ENCODE data around the gene FOXL2NB. TPM values are rescaled to one million over a fixed set of nuclear protein-coding genes. Genes with fewer than 3 reads are reported as not detected.
"Not testable (repeated sequence)": the region's sequence is repeated elsewhere in the genome, so short reads cannot be mapped to it uniquely, and the experiment has no call there.

The FOXL2NB gene
- total RNA-seq, 6 donors from 2014 or later = 0.07 TPM; not detected in 5

DNA sequence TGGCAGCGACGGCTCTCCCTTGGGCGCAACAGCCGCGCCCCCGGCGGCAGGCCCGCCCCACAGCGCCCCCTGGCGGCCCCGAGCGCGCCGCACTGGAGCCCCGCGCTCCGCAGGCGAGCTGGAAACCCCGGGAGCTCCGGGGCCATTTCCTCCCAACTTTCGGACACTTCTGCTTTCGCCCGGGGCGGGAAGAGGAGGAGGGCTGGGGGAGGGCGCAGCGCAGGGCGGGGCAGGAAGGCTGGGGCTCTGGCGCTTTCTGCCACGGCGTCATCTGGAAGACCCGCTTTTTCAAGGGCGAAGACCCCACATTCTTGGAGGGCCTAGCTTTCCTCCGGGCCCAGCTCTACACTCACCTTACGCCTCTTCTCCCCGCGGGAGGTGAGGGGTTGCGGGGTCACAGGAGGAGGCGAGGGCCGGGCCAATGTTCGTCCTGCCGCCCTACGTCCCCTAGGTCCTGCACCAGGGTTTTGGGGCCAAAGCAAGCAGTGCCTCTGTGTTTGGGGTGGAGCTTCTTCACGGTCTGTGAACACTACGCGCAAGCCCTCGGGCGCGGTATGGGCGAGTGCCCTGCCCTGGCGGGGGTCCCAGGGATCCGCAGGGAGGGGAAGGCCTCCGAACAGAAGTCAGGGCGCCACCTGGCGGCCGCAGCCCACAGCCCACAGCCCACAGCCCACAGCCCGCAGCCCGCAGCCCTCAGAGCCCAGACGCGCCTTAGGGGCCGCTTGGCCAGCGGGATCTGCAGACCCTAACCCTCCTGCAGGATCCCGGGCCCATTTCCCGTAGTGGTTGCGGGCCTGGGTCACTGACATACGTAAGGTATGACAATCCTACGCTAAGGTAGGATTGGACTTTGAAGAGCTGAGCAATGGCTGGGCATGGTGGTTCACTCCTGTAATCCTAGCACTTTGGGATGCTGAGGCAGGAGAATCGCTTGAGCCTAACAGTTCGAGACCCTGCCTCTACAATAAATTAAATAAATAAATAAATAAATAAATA lies 31.2 kb upstream of the FOXL2NB start:
- WGBS, 2 donors = 3 to 5% methylated on average over 20 to 46 of the region's 68 CpGs
- H3K27me3 ChIP-seq = no peaks in the 10 kb centered on the region
- no peaks in the 10 kb centered on the region for H3K9me3 ChIP-seq
- H3K4me3 ChIP-seq = peak overlapping the region; percentile 61 to 86 (median 70)
- H3K36me3 ChIP-seq = no peaks in the 10 kb centered on the region
- DNase-seq (peak; percentile 94 to 99), ATAC-seq (ENCODE audit: low FRiP score in 2 of 2) (peak; percentile 97 to 98)
- TF ChIP-seq POLR2AphosphoS5 (IDR thresholded peaks at IDR 0.05) = peak; percentile 10 to 14
- no peak for TF ChIP-seq EP300 (IDR thresholded peaks at IDR 0.05)
- peak; percentile 81 to 99 (median 96) for TF ChIP-seq CTCF (IDR thresholded peaks at IDR 0.05)
- TF ChIP-seq POLR2A (IDR thresholded peaks at IDR 0.05) = peak in 2 of 4 donors; percentile 54 to 55
- H3K4me1 ChIP-seq = peaks cover 11 to 18% (median 14%) of the 10 kb centered on the region in 4 donors
- peak overlapping the region; percentile 92 to 98 (median 96) for H3K27ac ChIP-seq

GRCh38 chr3:138916824-138917223 lies 30.2 kb upstream of the FOXL2NB start:
- Histone ChIP-seq H3K4me3 (no peak overlapping the region), H3K27me3 (no peaks in the 10 kb centered on the region), H3K27ac (no peak overlapping the region), H3K4me1 (peaks cover 11 to 18% (median 14%) of the 10 kb centered on the region in 4 donors), H3K9me3 (no peaks in the 10 kb centered on the region), H3K36me3 (no peaks in the 10 kb centered on the region)
- peak in 1 of 2 donors; percentile 65 for DNase-seq
- WGBS, 2 donors = 41 to 49% methylated on average over 2 of the region's 2 CpGs
- TF ChIP-seq EP300 (IDR thresholded peaks at IDR 0.05) (no peak), CTCF (IDR thresholded peaks at IDR 0.05) (no peak), POLR2AphosphoS5 (IDR thresholded peaks at IDR 0.05) (no peak), POLR2A (IDR thresholded peaks at IDR 0.05) (no peak)
- ATAC-seq (ENCODE audit: low FRiP score in 2 of 2) = no peak

DNA sequence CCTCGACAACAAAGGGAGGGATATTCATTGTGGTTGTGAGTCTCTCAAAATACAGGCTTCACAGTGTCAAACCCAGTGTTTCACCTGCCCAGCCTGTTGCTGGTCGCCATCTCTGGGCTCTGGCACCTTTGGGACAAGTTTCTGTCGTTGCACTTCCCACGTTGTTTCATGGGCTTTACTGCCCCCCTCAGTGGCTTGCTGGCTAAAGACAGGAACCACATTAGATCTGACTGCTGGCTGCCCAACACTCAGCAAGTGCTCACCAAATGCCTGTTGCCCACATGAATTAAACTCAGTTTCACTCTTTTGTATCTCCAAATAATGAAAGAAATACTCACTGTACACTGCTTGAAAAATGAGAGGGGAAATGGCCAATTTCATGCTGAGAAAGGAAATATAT lies 27.7 kb upstream of the FOXL2NB start:
- TF ChIP-seq POLR2A (IDR thresholded peaks at IDR 0.05) = no peak
- no peak for TF ChIP-seq POLR2AphosphoS5 (IDR thresholded peaks at IDR 0.05)
- TF ChIP-seq CTCF (IDR thresholded peaks at IDR 0.05) = no peak
- TF ChIP-seq EP300 (IDR thresholded peaks at IDR 0.05) = no peak
- H3K4me1 ChIP-seq = peaks cover 11 to 22% (median 19%) of the 10 kb centered on the region in 4 donors
- no peak overlapping the region for H3K27ac ChIP-seq
- DNase-seq = no peak
- H3K9me3 ChIP-seq = no peaks in the 10 kb centered on the region
- no peak for ATAC-seq (ENCODE audit: low FRiP score in 2 of 2)
- 54 to 75% methylated on average over 4 of the region's 4 CpGs for WGBS, 2 donors
- no peak overlapping the region for H3K4me3 ChIP-seq
- no peaks in the 10 kb centered on the region for H3K27me3 ChIP-seq
- no peaks in the 10 kb centered on the region for H3K36me3 ChIP-seq

DNA sequence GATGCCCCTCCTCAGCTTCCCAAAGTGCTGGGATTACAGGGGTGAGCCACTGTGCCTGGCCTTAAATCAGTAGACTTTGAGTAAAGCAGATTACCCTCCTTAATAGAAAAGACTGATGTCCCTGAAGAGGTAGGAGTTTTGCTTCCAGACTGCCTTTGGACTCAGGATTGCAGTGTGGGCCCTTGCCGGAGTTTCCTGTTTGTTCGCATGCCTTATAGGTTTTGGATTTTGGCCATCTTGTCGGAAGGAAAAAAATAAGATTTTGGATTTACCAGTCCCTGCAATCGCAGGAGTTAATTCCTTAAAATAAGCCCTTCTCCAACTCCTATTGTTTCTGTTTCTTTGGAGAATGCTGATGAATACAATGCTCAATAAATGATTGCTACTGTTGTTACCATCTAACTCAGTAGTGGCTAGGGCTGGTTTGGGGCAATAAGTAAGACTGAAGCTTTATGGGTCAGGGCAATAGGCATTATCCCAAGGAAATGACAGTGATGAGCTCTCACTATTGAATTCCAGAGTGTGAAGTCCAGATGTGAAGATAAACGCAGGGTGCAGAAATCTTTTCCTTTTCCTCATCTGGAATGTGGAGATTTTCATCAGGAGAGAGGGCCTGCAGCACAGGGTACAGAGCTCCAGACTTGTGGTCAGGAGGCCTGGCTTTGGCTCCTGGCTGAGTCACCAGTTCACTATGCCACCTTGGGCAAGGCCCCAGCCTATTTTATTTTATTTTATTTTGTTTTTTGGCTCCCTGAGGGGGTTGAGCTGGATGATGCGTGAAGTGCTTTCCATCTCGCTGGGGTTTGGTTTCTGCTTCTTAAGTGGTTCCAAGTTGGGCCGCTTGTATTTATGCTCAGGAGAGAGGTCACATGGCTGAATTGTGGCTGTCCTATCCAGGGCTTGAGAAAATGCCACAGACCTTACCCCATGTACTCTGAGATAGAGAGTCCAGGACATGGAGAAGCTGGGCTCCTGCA lies 25.4 kb upstream of the FOXL2NB start:
- Histone ChIP-seq H3K27me3 (no peaks in the 10 kb centered on the region), H3K4me1 (peaks cover 4 to 9% (median 8%) of the 10 kb centered on the region in 4 donors), H3K4me3 (no peak overlapping the region), H3K36me3 (no peaks in the 10 kb centered on the region), H3K27ac (no peak overlapping the region), H3K9me3 (no peaks in the 10 kb centered on the region)
- ATAC-seq (ENCODE audit: low FRiP score in 2 of 2) = peak in 1 of 2 donors; percentile 74
- TF ChIP-seq CTCF (IDR thresholded peaks at IDR 0.05) (no peak), POLR2A (IDR thresholded peaks at IDR 0.05) (no peak), POLR2AphosphoS5 (IDR thresholded peaks at IDR 0.05) (no peak), EP300 (IDR thresholded peaks at IDR 0.05) (no peak)
- 72 to 77% methylated on average over 8 of the region's 8 CpGs for WGBS, 2 donors
- DNase-seq = no peak

DNA sequence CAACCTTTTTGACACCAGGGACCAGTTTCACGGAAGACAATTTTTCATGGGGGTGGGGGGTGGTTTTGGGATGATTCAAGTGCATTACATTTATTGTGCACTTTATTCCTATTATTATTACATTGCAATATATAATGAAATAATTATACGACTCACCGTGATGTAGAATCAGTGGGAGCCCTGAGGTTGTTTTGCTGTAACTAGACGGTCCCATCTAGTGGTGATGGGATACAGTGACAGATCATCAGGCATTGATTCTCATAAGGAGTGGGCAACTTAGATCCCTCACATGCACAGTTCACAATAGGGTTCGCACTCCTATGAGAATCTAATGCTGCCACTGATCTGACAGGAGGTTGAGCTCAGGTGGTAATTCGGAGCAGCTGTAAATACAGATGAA lies 24.6 kb upstream of the FOXL2NB start:
- 92 to 94% methylated on average over 6 of the region's 6 CpGs for WGBS, 2 donors
- H3K27me3 ChIP-seq; H3K36me3 ChIP-seq; H3K9me3 ChIP-seq; H3K4me3 ChIP-seq; DNase-seq; ATAC-seq (ENCODE audit: low FRiP score in 2 of 2); H3K4me1 ChIP-seq; H3K27ac ChIP-seq: not testable (repeated sequence)

All from upper lobe of left lung (tissue), 6 donors.